Muscle of arm (tissue), 12 donors: ENCODE measurements around the gene PTPRN2. TPM values are rescaled to one million over a fixed set of nuclear protein-coding genes. Genes with fewer than 3 reads are reported as not detected.
"Not testable (repeated sequence)": the region's sequence is repeated elsewhere in the genome, so short reads cannot be mapped to it uniquely, and the experiment has no call there.

Experiments used
- DNase-seq: peaks from one replicate; pipeline ENCODE4 v3.0.0-alpha.2; 2013
- polyA plus RNA-seq, 12 donors: library from polyadenylated mRNA; unstranded; fragments of 120-200 nt; gene quantifications; one replicate each; pipeline ENCODE4 v1.2.1, GENCODE V29; 2013; ENCODE audit not compliant: insufficient read length in 12 of 12

The PTPRN2 gene
- polyA plus RNA-seq, 12 donors: 1.6 to 8.7 (median 2.3) TPM; not detected in 1

DNA sequence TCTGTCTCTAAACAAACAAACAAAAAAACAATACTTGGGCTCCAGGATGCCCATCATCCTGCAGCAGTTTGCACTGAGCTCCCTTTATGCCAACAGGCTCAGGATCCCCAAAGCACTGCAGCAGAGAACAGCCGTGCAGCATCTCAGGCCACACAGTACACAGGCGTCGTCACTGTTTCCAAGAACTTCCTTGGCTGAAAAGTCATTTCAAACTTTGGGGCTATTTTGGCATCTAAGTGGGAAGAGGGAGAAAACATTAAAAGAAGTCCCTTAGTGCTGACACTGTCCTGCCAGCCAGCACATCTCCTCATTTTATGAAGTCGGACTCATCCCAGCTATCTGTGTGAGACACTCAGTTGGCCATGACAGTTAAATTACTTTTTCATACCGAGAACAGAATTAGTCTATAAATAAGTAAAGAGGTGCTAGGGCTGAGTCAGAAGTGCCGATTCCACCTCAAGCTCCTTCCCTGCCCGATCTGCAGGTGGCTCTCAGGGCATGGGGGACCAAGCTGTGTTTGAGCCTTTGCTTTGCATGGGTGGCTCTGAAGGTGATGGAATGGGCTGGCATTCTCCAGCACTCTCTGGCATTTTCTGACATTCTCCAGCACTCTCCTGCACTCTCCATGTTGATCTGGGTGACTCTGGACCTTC is 68.5 kb downstream of the PTPRN2 start:
- DNase-seq: no peak

DNA sequence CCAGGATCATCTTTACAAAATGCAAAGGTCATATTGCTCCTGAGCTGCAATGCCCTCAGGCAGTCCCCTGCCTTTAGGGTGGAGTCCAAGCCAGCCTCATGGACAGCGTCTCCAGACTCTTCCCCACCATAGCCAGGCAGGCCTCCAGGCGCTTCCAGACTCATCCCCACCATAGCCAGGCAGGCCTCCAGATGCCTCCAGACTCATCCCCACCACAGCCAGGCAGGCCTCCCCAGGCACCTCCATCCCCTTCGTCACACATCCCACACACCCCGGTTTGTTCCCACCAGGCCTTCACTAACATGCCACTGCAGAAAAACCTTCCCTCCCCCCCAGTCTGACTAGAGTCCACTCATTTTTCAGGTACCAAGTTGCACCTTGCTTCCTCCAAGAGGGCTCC is 70.1 kb downstream of the PTPRN2 start:
- DNase-seq: no peak

DNA sequence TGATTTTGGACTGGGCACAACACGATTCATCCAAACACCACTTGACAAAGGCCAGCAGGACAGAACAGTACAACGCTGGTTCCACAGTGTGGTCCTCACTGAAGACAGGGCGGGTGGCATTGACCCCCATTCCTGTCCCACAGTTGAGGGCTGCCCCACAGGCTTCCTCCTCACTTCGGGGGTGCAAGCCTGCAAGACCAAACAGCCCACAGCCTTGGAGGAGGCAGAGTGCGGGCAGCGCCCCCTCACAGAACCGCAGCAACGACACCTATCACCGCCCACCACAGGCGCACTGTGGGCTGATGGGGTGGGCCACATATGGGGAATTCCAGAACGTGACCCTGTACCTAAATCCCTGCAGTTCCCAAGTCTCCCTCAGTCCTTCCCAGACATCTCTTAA is 70.6 kb downstream of the PTPRN2 start:
- no peak for DNase-seq

DNA sequence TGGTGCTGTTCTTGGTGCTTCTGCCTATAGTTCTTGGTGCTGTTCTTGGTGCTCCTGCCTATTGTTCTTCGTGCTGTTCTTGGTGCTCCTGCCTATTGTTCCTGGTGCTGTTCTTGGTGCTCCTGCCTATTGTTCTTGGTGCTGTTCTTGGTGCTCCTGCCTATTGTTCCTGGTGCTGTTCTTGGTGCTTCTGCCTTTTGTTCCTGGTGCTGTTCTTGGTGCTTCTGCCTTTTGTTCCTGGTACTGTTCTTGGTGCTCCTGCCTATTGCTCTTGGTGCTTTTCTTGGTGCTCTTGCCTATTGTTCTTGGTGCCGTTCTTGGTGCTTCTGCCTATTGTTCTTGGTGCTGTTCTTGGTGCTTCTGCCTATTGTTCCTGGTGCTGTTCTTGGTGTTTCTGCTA is 71.1 kb downstream of the PTPRN2 start:
- DNase-seq: no peak

DNA sequence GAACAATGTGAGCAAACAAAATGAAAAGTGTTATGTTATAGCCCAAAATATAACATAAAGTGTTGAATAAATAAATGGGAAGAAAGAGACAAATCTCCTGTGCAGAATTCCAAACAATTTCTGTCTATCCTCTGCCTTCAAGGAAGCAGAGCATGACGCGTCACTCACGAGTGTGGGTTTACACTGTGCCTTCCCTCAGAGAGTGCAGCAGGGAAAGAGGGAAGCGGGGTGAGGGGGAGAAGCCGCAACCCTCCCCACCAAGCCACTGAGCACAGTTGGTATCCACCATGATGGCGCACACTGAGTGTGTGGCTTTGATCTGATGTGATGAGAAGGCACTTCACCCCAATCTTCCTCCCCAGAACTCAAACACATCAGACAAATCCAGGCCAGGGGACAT is 74.8 kb downstream of the PTPRN2 start:
- DNase-seq: no peak

DNA sequence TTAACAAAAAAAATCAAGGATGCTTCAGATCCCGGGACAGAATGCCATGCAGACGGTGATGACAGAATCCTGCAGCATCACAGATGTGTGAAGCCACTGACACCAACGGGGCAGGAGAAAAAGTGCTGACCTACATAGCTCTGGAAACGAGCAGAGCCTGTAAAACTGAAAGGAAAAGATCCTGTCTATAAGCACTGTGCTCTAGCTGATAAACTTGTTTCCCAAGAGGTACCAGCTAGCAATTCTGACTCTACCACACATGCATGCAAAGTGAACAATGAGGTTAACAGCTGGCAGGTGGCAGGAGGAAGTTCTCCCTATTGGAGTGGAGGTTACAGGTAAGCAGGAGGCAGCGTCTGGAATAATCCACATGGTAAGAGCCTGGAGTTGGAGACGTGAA is 75.6 kb downstream of the PTPRN2 start:
- no peak for DNase-seq

DNA sequence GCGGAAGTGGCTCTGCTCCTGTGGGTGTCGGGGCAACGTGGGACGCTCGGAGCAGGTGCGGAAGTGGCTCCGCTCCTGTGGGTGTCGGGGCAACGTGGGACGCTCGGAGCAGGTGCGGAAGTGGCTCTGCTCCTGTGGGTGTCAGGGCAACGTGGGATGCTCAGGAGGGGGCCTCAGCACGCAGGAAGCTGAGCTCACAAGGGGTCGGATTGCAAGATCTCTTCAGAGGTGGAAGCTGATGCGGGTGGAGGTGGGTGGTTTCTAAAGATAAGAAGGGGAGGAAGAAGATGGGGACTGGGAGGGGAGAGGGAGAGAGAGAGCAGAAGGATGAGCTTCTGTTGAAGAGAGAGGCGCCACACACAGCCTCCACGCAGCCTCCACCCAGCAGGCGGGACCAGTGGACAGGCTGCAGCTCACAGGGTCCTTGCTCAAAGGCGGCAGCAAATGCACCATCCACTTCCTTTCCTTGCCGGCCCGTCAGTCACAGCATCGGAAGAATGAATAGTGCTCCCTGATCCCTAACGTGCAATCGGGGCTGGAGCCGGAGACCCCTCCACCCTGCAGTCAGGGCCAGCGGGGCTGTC is 78.7 kb downstream of the PTPRN2 start:
- DNase-seq: no peak

DNA sequence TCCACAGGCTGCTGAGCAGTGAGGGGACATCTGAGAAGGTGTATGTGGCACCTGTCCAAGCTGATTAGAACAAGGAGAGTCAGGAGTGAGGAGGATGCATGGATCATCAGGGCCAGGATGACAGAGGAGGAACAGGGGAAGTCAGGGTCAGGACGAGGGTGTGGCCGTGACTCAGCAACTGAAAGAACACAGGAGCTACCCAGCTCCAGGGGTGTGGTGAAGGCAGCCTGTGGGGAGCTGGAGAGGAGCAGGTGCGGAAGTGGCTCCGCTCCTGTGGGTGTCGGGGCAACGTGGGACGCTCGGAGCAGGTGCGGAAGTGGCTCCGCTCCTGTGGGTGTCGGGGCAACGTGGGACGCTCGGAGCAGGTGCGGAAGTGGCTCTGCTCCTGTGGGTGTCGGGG is 79.3 kb downstream of the PTPRN2 start:
- DNase-seq: not testable (repeated sequence)

DNA sequence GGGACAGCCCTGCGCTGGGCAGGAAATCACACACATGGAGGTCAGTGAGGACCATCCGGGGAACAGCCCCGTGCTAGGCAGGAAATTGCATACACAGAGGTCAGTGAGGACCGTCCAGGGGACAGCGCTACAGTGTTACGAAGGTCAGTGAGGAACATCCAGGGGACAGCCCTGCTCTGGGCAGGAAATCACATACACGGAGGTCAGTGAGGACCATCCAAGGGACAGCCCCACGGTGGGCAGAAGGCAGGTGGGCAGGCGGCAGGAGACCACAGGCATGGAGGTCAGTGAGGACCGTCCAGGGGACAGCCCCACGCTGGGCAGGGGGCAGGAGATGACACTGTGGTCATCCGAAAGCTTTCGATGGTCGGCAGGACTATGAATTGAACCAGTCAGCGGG is 79.7 kb downstream of the PTPRN2 start:
- DNase-seq: no peak

DNA sequence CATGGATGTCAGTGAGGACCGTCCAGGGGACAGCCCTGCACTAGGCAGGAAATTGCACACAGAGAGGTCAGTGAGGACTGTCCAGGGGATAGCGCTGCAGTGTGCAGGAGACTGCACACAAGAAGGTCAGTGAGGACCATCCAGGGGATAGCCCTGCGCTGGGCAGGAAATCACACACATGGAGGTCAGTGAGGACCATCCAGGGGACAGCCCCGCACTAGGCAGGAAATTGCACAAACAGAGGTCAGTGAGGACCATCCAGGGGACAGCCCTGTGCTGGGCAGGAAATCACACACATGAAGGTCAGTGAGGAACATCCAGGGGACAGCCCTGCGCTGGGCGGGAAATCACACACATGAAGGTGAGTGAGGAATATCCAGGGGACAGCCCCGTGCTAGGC is 80.4 kb downstream of the PTPRN2 start:
- not testable (repeated sequence) for DNase-seq

DNA sequence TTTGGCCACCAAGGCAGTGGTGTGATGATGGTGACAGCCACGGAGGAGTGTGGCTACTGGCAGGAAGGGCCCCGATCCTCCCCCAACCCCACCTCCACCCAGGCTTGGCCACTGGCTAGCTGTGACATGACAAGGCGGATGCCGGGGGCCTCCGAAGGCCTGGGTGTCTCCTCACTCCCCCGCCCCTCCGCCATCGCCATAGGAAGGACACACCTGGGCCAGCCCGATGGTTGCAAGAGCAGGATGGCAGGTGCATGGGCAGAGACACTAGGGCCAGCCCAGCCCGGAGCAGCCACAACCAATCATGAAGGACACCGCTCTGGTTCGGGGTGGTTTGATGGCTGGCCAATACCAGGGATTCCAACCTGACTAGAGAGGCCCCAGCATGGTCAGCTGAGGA is 81.0 kb downstream of the PTPRN2 start:
- no peak for DNase-seq

DNA sequence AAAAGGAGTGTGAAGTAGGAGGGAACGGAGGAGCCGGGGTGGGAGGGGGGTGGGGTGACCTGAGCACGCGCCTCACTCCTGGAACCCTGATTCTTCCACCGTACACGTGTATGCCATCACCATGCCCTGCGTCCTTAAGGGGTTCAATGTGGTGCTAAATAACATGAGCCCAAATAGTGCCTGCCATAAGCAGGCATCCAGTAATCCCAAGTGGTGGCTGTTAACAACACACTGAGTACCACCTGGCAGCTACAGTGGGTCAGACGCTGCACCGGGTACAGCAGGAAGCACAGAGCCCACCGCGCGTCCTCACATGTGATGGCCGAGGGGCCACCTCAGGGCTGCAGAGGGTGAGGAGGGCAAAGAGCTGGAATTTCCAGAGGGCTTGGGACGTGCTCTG is 81.9 kb downstream of the PTPRN2 start:
- DNase-seq: no peak

DNA sequence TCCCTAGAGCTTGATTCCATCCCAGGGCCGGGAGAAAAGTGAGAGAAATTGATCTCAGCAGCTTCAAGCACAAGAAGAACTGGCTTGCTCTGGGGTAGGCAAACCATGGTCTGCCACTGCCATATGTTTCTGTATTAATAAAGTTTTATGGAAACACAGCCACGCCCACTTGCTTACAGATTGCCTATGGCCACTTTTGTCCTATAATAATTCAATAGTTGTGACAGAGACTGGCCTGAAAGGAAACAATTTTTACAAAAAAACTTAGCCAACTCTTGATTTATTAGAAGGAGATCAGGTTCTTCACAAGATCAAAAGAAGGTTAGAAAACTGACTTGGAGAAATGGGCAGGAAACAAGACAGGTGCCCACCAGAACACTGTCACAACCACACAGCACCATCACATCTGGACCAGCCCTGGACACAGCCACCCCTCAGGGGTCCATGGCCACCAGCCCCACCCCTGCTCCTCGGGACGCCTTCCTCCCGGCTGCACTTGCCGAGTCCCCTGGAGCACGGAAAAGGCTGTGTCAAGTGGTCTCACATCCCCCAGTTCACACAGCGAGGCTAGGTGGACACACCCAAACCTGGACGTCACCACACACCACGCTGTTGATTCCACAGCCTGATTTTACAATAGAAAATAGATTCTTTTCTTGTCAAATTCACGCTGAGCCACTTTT is 85.4 kb downstream of the PTPRN2 start:
- no peak for DNase-seq

DNA sequence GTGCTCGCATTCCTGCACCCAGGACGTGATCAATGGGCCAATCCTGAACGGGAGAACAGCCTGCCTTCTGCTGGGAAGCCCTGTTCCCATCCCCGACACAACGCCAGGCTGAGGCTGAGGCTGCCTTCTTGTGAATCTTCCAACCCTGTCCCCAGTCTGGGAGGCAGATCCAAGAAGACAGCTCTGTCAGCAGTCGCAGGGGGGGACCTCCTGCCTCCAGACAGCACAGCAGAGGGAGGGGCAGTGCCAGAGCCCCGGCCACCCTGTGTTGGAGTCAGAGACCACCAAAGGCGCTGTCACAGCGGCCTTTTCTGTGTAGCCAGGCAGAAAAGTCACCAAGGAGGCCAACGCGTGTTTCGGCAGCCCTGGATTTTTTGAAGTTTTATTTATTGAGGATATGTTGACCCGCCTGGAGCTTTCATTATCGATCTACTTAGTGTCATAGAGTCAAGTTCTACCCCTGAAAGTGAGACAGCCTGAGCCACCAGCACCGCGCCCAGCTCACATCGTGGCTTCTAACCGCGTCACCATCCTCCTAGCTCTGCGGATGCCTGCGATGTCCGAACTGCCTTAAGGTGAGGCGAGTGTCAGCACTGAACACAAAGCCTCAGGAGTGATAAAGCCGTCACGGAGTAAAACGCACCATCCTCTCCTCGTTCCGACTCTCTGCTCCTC is 86.1 kb downstream of the PTPRN2 start:
- DNase-seq: no peak

DNA sequence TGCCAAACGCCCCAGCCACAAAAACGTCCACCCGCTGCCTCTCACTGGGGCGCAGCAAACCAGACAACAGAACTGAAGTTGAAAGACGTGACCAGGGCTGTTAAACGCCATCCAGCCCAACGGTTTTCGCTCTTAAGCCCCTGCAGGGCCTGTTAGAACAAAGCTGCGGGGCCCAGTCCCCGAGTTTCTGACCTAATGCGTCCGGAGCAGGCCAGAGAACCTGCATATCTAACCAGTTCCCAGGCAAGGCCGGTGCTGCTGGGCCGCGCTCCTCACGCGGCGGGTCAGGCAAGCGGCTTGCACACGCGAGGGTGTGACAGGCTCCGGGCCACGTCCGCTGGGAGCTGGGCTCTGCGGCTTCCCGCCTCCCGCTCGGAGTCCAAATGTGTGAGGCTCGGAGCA is 87.0 kb downstream of the PTPRN2 start:
- no peak for DNase-seq

DNA sequence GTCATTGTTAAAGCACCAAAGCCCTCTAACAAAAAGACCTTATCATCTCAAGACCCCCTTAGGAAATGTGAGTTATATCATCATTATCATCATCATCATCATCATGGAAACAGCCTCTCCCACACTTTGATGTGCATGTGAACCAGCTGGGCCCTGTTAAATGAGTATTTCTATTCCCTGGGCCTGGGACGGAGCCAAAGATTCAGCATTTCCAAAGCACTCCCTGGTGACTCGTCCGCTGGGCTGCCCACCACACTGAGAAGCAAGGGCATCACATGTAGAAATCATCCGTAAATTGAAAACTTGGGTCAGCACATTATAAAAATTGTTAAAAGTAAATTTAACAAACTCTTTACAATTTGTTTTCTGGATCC is 88.6 kb downstream of the PTPRN2 start:
- no peak for DNase-seq

DNA sequence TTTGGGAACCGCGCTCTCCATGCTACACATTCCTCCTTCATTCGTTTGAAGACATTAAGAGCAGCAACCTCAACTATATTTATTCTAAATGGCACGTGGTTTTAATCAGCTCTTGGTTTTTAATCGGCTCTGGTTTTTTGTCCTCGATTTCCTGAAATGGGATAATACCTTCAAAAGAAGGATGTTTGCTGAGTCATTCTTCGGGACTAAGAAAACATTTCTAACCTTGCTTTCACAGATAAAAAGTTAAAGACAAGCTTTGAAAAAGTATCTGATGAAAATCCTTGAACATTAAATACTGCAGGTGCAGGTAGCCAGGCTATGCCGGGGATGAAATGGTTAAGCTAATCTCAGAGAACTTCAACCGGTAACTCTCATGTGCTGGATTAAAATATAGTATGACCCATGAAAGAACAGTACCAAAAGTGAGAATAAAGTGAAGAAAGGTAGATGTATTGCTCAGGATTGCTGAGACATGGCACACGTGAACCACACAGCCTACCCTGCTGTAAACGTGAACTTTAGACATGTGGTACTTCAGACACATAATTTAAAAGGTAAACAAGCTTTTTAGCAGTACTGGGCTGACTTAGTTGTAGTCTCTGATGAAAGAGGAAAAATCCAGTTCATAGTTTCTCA is 89.1 kb downstream of the PTPRN2 start:
- no peak for DNase-seq

DNA sequence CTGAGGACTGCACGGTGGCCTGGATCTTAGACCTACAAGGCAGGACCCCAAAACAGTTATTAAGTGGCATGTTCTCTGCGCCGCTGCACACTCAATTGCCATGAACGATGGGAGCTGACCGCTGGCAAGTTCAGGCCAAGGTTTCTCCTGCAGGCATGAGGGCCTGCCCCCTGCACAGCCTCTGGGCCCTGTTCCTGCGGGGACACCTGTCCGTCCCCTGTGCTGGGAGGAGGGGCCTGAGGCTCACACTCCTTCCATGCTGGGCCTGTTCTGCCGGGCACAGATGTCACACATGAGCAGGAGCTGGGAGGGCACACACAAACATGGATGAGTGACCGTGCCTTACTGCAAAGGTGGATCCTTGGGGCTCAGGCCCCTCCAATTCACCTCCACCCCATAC is 90.0 kb downstream of the PTPRN2 start:
- DNase-seq: no peak

DNA sequence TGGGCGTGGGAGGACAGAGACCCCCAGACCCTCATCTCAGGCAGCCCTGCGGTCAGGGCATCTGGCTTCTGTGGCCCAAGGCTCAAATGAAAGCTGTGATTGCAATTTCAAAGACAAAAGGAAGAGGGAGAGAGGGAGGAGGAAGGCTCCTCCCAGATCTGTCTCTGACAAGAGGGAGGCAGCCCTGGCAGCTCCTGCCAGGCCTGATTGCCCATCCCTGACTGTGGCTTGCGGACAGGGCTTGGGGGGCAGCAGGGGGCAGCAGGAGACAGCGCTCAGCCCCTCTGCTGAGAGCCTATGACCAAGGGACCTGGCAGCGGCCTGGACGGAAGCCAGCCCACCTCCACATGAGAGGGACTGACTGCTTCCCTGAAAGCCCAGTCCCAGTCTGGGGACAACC is 91.8 kb downstream of the PTPRN2 start:
- no peak for DNase-seq

DNA sequence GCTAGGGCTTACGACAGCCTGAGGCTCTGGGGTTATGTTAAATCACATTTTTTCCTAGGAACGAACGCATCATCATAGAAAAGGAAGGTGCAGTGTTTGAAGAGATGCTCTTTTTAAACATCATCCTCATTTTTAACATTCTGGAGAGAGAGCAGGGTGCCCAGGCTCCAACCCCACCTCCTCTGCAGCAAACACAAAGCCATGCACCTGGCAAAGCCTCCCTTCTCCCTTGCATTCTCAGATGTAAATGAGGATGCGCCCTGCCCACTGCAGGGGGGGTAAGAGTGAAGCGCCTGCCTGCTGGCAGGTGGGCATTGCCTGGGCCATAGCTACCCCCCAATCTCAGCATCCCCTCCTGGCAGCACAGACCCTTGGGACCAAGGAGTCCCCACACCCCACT is 92.4 kb downstream of the PTPRN2 start:
- no peak for DNase-seq

DNA sequence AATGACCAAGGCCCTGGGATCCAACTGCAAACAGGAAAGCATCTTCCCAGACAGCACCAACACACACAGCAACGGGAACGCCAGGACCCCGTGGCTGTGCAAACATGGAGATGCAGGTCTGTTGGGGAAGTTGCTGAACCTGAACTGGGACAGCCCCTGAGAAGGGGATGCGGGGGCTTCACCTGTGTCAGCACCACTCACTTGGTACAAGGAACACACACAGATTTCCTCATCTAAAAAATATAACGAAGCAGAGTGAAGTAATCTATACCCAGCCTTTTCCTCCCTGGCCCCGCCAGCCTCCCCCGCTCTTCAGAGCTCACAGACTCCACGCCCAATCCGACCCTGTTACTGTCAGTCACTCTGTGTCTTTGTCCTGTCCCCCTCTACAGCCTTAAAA is 93.0 kb downstream of the PTPRN2 start:
- DNase-seq: no peak

DNA sequence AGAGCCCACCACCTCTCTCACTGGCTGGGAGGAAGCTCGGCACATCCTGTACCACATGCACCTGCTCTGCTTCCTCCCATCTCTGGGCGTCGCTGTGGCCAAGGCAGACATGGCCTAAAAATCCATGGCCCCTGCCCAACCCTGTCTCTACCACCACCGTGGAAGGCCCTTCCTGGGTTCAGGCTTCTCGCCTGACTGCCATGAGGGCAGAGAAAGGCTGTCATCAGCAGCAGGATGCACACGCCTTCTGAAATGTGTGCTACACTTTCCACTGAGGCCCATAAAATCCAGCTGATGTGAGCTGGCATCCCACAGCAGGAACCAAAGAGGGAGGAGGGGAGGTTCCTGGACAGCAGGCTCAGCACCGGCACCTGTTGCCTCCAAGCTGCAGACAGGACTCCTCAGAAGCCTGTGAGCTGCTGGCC is 93.4 kb downstream of the PTPRN2 start:
- no peak for DNase-seq

DNA sequence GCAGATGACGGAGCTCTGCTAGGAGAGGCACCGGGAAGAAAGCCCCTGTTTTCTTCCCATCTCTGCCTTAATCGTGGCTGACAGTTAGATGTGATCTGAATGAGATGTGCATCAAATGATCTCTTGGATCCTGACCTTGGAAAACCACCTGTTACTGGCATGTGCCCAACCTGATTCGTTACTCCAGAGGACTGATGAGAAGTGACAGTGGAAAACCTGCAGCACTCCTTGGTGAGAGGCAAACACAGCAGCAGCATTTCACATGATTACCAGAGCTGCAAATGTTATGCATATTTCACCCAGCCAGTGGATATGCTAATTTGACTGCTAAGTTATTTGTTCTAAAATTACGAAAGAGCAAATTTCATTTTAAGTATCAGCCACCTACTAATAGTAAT is 95.3 kb downstream of the PTPRN2 start:
- DNase-seq: no peak
